Parathyroid adenoma (tissue), 2 donors: ENCODE measurements around the gene FMNL2.

ENCODE experiments used
- H2AFZ ChIP-seq: fragments of 300-600 bp; sonication (generic); one replicate; pipeline ENCODE4 v1.7.0; 2017; ENCODE audit warnings: antibody characterized with exemption, mild to moderate bottlenecking
- H3K27ac ChIP-seq: fragments of 300-600 bp; sonication (generic); one replicate; pipeline ENCODE4 v1.7.0; 2017
- H3K27me3 ChIP-seq: fragments of 300-600 bp; sonication (generic); one replicate; pipeline ENCODE4 v1.7.0; 2017; ENCODE audit warnings: low read length; ENCODE audit not compliant: control insufficient read depth, insufficient read depth
- H3K36me3 ChIP-seq: fragments of 300-600 bp; sonication (generic); one replicate; pipeline ENCODE4 v1.7.0; 2017; ENCODE audit warnings: low read length; ENCODE audit not compliant: control insufficient read depth, insufficient read depth
- H3K4me1 ChIP-seq: fragments of 300-600 bp; sonication (generic); one replicate; pipeline ENCODE4 v1.7.0; 2017; ENCODE audit warnings: control low read depth
- H3K4me2 ChIP-seq: fragments of 300-600 bp; sonication (generic); one replicate; pipeline ENCODE4 v1.7.0; 2017; ENCODE audit warnings: low read length
- H3K4me3 ChIP-seq: fragments of 300-600 bp; sonication (generic); one replicate; pipeline ENCODE4 v1.7.0; 2017; ENCODE audit warnings: low read depth, low read length
- H3K79me2 ChIP-seq: fragments of 300-600 bp; sonication (generic); one replicate; pipeline ENCODE4 v1.7.0; 2017; ENCODE audit warnings: control low read depth
- H3K9ac ChIP-seq: fragments of 300-600 bp; sonication (generic); one replicate; pipeline ENCODE4 v1.7.0; 2017; ENCODE audit warnings: mild to moderate bottlenecking
- H3K9me3 ChIP-seq: fragments of 300-600 bp; sonication (generic); one replicate; pipeline ENCODE4 v1.7.0; 2017; ENCODE audit warnings: low read length; ENCODE audit not compliant: control insufficient read depth
- TF ChIP-seq, protein P1 (sequence below): fragments of 300-600 bp; sonication (generic); IDR thresholded peaks from one replicate; pipeline ENCODE4 v1.7.0; 2017; ENCODE audit warnings: antibody characterized with exemption, mild to moderate bottlenecking
- donor health status: primary hyperparathyroidism.

FMNL2 gene

DNA sequence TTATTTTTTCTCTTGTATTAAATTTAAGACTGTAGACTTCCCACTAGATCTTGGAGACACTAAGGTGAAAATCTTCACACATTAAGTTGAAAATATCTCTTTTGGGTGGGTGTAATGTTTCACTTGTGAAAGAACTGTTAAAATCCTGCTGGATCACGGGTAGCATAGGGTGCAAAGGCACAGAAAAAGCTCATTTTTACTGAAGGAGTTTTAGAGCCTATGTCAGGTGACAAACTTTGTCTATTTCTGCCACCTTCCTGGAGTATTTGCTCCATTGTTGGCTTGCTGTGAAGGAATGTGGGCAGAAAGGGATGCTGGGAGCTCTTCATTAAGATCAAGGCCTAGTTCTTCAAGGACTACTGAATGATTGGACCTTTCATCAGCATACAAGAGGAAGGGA is 119.4 kb downstream of the FMNL2 start:
- Histone ChIP-seq H3K4me1 (peaks cover 6% of the 10 kb centered on the region), H3K27ac (no peak overlapping the region), H3K36me3 (no peaks in the 10 kb centered on the region), H2AFZ (no peak overlapping the region), H3K9me3 (no peaks in the 10 kb centered on the region), H3K9ac (no peak overlapping the region), H3K4me3 (no peak overlapping the region), H3K79me2 (peaks cover 2% of the 10 kb centered on the region), H3K27me3 (no peaks in the 10 kb centered on the region), H3K4me2 (no peak overlapping the region)
- TF ChIP-seq, protein P1, sequence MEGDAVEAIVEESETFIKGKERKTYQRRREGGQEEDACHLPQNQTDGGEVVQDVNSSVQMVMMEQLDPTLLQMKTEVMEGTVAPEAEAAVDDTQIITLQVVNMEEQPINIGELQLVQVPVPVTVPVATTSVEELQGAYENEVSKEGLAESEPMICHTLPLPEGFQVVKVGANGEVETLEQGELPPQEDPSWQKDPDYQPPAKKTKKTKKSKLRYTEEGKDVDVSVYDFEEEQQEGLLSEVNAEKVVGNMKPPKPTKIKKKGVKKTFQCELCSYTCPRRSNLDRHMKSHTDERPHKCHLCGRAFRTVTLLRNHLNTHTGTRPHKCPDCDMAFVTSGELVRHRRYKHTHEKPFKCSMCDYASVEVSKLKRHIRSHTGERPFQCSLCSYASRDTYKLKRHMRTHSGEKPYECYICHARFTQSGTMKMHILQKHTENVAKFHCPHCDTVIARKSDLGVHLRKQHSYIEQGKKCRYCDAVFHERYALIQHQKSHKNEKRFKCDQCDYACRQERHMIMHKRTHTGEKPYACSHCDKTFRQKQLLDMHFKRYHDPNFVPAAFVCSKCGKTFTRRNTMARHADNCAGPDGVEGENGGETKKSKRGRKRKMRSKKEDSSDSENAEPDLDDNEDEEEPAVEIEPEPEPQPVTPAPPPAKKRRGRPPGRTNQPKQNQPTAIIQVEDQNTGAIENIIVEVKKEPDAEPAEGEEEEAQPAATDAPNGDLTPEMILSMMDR, result no peak

DNA sequence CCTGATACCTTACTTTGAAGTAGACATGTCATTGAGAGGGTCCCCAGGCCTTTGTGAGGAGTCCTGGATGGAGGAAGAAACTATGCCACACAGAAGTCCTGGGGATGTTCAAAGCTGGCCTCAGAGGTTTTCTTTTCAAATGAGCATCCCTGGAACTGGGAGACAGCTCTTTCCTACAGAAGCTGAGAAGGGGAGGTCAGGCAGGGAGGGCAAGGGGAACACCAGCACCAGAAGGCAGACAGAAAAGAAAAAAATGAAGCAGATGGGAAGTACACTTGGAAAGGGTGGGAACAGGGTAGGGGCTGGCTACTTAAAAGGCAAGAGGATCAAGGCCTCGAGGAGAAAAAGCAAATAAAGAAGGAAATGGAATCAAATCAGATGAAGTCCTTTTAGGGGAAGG is 120.0 kb downstream of the FMNL2 start:
- Histone ChIP-seq H3K4me2 (no peak overlapping the region), H3K27ac (no peak overlapping the region), H3K9ac (no peak overlapping the region), H3K4me1 (peaks cover 6% of the 10 kb centered on the region), H3K9me3 (no peaks in the 10 kb centered on the region), H3K27me3 (no peaks in the 10 kb centered on the region), H3K36me3 (no peaks in the 10 kb centered on the region), H2AFZ (no peak overlapping the region), H3K4me3 (no peak overlapping the region), H3K79me2 (peaks cover 2% of the 10 kb centered on the region)
- TF ChIP-seq, protein P1, result no peak

DNA sequence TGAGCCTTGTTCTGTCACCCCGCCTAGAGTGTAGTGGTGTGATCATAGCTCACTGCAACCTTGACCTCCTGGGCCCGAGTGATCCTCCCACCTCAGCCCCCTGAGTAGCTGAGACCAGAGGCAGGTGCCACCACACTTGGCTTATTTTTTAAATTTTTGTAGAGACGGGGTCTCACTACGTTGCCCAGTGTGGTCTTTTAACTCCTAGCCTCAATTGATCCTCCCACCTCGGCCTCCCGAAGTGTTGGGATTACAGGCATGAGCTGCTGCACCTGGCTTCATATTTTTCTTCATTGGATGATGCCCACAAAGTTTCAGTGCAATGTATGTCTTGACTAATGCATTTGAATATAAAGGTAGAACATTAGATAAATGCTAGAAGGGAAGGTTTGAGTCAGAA is 120.8 kb downstream of the FMNL2 start:
- peaks cover 6% of the 10 kb centered on the region for H3K4me1 ChIP-seq
- H3K36me3 ChIP-seq, result no peaks in the 10 kb centered on the region
- H3K79me2 ChIP-seq, result peaks cover 2% of the 10 kb centered on the region

DNA sequence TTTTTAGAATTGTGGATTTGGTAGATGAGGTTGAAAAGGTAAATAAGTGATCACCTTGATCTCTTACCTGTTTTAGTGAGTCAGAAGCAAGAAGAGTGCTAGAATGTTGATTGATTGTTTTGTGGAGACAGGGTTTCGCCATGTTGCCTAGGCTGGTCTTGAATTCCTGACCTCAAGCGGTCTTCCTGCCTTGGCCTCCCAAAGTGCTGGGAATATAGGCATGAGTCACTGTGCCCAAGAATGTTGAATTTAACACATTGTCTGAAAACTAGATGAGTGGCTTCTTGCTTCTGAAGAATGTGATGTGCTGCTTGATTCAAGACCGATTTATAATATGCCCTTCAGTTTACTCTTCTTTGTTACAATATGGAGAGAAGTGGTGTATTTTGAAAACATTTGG is 121.3 kb downstream of the FMNL2 start:
- Histone ChIP-seq H3K4me3 (no peak overlapping the region), H3K4me1 (peaks cover 6% of the 10 kb centered on the region), H3K36me3 (no peaks in the 10 kb centered on the region), H3K4me2 (no peak overlapping the region), H3K79me2 (peaks cover 2% of the 10 kb centered on the region), H3K9me3 (no peaks in the 10 kb centered on the region), H3K27me3 (no peaks in the 10 kb centered on the region), H3K9ac (no peak overlapping the region), H2AFZ (no peak overlapping the region), H3K27ac (no peak overlapping the region)
- TF ChIP-seq, protein P1, result no peak

More for the DNA sequence above, 120.8 kb downstream of the FMNL2 start:
- TF ChIP-seq, protein P1, result no peak
- H3K9me3 ChIP-seq, result no peaks in the 10 kb centered on the region
- no peak overlapping the region for H2AFZ ChIP-seq
- H3K27me3 ChIP-seq, result no peaks in the 10 kb centered on the region
- no peak overlapping the region for H3K4me3 ChIP-seq
- no peak overlapping the region for H3K9ac ChIP-seq
- H3K27ac ChIP-seq, result no peak overlapping the region
- H3K4me2 ChIP-seq, result no peak overlapping the region

DNA sequence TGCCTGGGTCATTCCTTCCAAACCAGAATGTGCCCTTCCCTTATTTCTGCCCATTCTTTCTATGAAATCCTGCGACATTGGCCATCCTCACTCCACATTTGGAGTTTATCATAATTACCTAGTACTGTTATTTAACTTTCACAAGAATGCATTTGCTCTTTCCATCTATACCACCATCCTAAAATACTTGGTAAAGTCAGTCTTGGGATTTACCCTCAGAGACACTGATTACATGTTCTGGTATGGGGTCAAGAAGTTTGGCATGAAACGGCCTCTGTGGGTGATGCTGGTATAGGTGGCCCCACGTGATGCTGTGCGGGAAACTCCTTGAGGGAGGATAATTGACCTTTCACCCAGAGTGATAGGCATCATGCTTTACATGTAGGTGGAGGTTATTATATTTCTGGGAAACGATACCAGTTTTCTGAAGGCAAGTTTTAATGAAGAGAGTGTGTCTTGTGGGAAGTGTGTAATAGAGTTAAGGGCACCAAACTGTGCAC is 123.5 kb downstream of the FMNL2 start:
- TF ChIP-seq, protein P1, result no peak
- Histone ChIP-seq H3K9me3 (no peaks in the 10 kb centered on the region), H3K9ac (no peak overlapping the region), H3K27ac (no peak overlapping the region), H3K79me2 (peaks cover 2% of the 10 kb centered on the region), H3K4me3 (no peak overlapping the region), H3K27me3 (no peaks in the 10 kb centered on the region), H3K4me1 (peaks cover 6% of the 10 kb centered on the region), H3K36me3 (no peaks in the 10 kb centered on the region), H2AFZ (no peak overlapping the region), H3K4me2 (no peak overlapping the region)
